ENCODE data around the gene GPR84.

DNA sequence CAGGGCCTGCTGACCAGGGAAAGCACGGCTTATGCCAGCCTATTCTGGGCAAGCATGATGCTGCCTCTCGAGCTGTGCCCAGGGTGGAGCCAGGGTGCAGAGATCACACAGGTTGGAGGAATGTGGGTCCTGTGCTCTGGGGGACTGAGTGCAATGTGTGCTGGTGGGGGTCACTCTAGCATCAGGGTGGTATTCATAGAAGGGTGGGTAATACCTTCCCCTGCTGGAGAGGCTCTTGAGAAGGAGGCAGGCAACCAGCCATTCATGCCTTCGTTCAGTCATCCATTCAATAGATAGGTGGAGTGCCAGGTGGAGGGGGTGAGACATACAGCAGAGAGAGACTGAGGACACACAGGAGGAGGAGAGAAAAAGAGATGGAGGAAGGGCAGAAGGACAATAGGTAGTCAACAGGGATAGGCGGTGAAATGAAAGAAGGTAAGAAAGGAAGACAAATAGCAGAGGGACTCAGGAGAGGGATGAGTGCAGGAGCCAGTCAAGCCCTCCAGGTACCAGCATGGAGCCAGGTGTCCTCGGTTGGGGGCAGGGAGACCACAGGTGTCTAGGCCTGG, 25.4 kb upstream of the GPR84 start:
- TF ChIP-seq, protein P1, sequence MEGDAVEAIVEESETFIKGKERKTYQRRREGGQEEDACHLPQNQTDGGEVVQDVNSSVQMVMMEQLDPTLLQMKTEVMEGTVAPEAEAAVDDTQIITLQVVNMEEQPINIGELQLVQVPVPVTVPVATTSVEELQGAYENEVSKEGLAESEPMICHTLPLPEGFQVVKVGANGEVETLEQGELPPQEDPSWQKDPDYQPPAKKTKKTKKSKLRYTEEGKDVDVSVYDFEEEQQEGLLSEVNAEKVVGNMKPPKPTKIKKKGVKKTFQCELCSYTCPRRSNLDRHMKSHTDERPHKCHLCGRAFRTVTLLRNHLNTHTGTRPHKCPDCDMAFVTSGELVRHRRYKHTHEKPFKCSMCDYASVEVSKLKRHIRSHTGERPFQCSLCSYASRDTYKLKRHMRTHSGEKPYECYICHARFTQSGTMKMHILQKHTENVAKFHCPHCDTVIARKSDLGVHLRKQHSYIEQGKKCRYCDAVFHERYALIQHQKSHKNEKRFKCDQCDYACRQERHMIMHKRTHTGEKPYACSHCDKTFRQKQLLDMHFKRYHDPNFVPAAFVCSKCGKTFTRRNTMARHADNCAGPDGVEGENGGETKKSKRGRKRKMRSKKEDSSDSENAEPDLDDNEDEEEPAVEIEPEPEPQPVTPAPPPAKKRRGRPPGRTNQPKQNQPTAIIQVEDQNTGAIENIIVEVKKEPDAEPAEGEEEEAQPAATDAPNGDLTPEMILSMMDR (IDR thresholded peaks at IDR 0.05): no peak
- peak in 1 of 2 donors; percentile 74 for TF ChIP-seq POLR2A (IDR thresholded peaks at IDR 0.05)

Measured in thyroid gland (tissue), 4 donors.